NCI-H774 (cell line): ENCODE measurements around the gene VAV2.
A peak's percentile ranks its signal among the peaks of the same experiment; 100 is the strongest.

ENCODE experiments used
- DNase-seq: peaks from one replicate; lab custom pipeline; 2025; lab: John Stamatoyannopoulos, UW

Gene VAV2

GRCh38 chr9:134026981-134027380 is 34.9 kb upstream of the VAV2 start:
- DNase-seq, result no peak

- DNase-seq, result no peak
Measured at GRCh38 chr9:134026581-134026980, 34.5 kb upstream of the VAV2 start.

- peak; percentile 22 for DNase-seq
Measured at GRCh38 chr9:134025606-134026541, 33.8 kb upstream of the VAV2 start.

GRCh38 chr9:134024828-134025605 is 32.9 kb upstream of the VAV2 start, which contains the start of gene BRD3OS:
TSS of gene BRD3OS (plus strand) at chr9:134025481. CDS start at chr9:134026748, 1,267 bp downstream.
- DNase-seq, result peak; percentile 99

GRCh38 chr9:134024214-134024792 is 32.2 kb upstream of the VAV2 start:
- no peak for DNase-seq

- DNase-seq, result no peak
Measured at GRCh38 chr9:134014946-134015345, 22.8 kb upstream of the VAV2 start.

GRCh38 chr9:134011401-134011800 is 19.3 kb upstream of the VAV2 start:
- DNase-seq, result no peak

- DNase-seq, result no peak
Measured at GRCh38 chr9:134010310-134011173, 18.4 kb upstream of the VAV2 start.

- DNase-seq, result no peak
Measured at GRCh38 chr9:134007571-134007970, 15.4 kb upstream of the VAV2 start.

- no peak for DNase-seq
Measured at GRCh38 chr9:134007150-134007549, 15.0 kb upstream of the VAV2 start.

- no peak for DNase-seq
Measured at GRCh38 chr9:134005381-134005780, 13.3 kb upstream of the VAV2 start.

- no peak for DNase-seq
Measured at GRCh38 chr9:134004881-134005280, 12.8 kb upstream of the VAV2 start.

- no peak for DNase-seq
Measured at GRCh38 chr9:134004131-134004873, 12.2 kb upstream of the VAV2 start.

GRCh38 chr9:134003237-134003636 is 11.1 kb upstream of the VAV2 start:
- no peak for DNase-seq

- DNase-seq, result no peak
Measured at GRCh38 chr9:134002796-134003195, 10.7 kb upstream of the VAV2 start.

- no peak for DNase-seq
Measured at GRCh38 chr9:133999851-134000265, 7.7 kb upstream of the VAV2 start.

- DNase-seq, result no peak
Measured at GRCh38 chr9:133998915-133999595, 6.9 kb upstream of the VAV2 start.

GRCh38 chr9:133997584-133997983 is 5.5 kb upstream of the VAV2 start:
- DNase-seq, result no peak

GRCh38 chr9:133996531-133997520 is 4.7 kb upstream of the VAV2 start:
- DNase-seq, result no peak
